IMR-90 (cell line): ENCODE results near the gene ABI3. TPM values are rescaled to one million over a fixed set of nuclear protein-coding genes. Genes with fewer than 3 reads are reported as not detected.

Experiments used
- ATAC-seq: fragments of 200-7000 bp; cut with Tn5 transposase; 2 replicates; pipeline ENCODE4 v1.9.1; 2020; ENCODE audit warnings: low read depth, mild to moderate bottlenecking, moderate library complexity
- BruUV-seq: library from RNA; stranded (reverse); fragments of 400-500 nt; replicated peaks from 2 replicates; lab custom pipeline; 2021; lab: Mats Ljungman, UMichigan
- CTCF ChIA-PET: fragments of 300-600 bp; formaldehyde crosslinking; extraction: SDS; loops from one replicate; lab custom pipeline; 2021; ENCODE audit warnings: antibody characterized with exemption; lab: Yijun Ruan, JAX
- POLR2A ChIA-PET: fragments of 300-600 bp; sonication (Branson Sonifier 250); formaldehyde crosslinking; loops from one replicate; lab custom pipeline; 2022; ENCODE audit warnings: antibody characterized with exemption; ENCODE audit not compliant: unreplicated experiment; lab: Charles Lee
- DNase-seq: peaks from one replicate; pipeline ENCODE4 v3.0.0; 2013
- H2AFZ ChIP-seq: replicated peaks from 2 replicates; pipeline ENCODE3; 2013; ENCODE audit warnings: low read length, mild to moderate bottlenecking; ENCODE audit not compliant: poor library complexity
- H2AK5ac ChIP-seq: 2 replicates; pipeline ENCODE4 v1.6.1; 2013; ENCODE audit warnings: low read depth, low read length, inconsistent platforms
- H2AK9ac ChIP-seq: replicated peaks from 2 replicates; pipeline ENCODE3; 2013; ENCODE audit warnings: mild to moderate bottlenecking, low read depth, low read length, moderate library complexity; ENCODE audit not compliant: poor library complexity
- H2BK120ac ChIP-seq: 2 replicates; pipeline ENCODE4 v1.6.1; 2013; ENCODE audit warnings: low read depth, low read length, inconsistent platforms
- H2BK15ac ChIP-seq: 3 replicates; pipeline ENCODE4 v1.6.1; 2013; ENCODE audit warnings: low read depth, low read length, inconsistent platforms
- H2BK20ac ChIP-seq: 2 replicates; pipeline ENCODE4 v1.6.1; 2013; ENCODE audit warnings: low read depth, mild to moderate bottlenecking, inconsistent platforms, low read length, moderate library complexity
- H2BK5ac ChIP-seq: 2 replicates; pipeline ENCODE4 v1.6.1; 2013; ENCODE audit warnings: mild to moderate bottlenecking, low read depth, low read length, inconsistent platforms; ENCODE audit not compliant: poor library complexity, severe bottlenecking
- H3K14ac ChIP-seq: replicated peaks from 2 replicates; pipeline ENCODE4 v1.6.1; 2013; ENCODE audit warnings: low read depth, low read length, inconsistent platforms
- H3K18ac ChIP-seq: 2 replicates; pipeline ENCODE4 v1.6.1; 2013; ENCODE audit warnings: low read depth, low read length, control low read depth
- H3K23ac ChIP-seq: 2 replicates; pipeline ENCODE4 v1.6.1; 2013; ENCODE audit warnings: low read depth, low read length, inconsistent platforms
- H3K27ac ChIP-seq: 2 replicates; pipeline ENCODE4 v1.5.1; 2013; ENCODE audit warnings: mild to moderate bottlenecking, control low read depth, low read length; ENCODE audit not compliant: insufficient read depth
- H3K27me3 ChIP-seq: 2 replicates; pipeline ENCODE4 v1.6.1; 2013; ENCODE audit warnings: low read length; ENCODE audit not compliant: control insufficient read depth, insufficient read depth
- H3K36me3 ChIP-seq: 2 replicates; pipeline ENCODE4 v1.6.1; 2013; ENCODE audit warnings: low read length, mixed read lengths; ENCODE audit not compliant: control insufficient read depth, insufficient read depth
- H3K4ac ChIP-seq: 2 replicates; pipeline ENCODE4 v1.6.1; 2013; ENCODE audit warnings: low read depth, low read length, inconsistent platforms
- H3K4me1 ChIP-seq: 2 replicates; pipeline ENCODE4 v1.6.1; 2013; ENCODE audit warnings: low read length, mixed read lengths; ENCODE audit not compliant: control insufficient read depth, insufficient read depth
- H3K4me2 ChIP-seq: 2 replicates; pipeline ENCODE4 v1.6.1; 2013; ENCODE audit warnings: low read depth, mild to moderate bottlenecking, control low read depth, low read length, moderate library complexity
- H3K4me3 ChIP-seq: 2 replicates; pipeline ENCODE4 v1.5.1; 2013; ENCODE audit warnings: low read depth, mild to moderate bottlenecking, control low read depth, low read length, moderate library complexity; ENCODE audit not compliant: insufficient read depth
- H3K56ac ChIP-seq: 2 replicates; pipeline ENCODE4 v1.6.1; 2013; ENCODE audit warnings: low read length, inconsistent platforms; ENCODE audit not compliant: insufficient read depth; ENCODE audit errors: extremely low read depth
- H3K79me1 ChIP-seq, 2 experiments: 2 replicates each; pipeline ENCODE4 v1.6.1; 2013; ENCODE audit warnings: low read length in 2 of 2, inconsistent platforms in 1 of 2, low read depth in 1 of 2
- H3K9ac ChIP-seq: 2 replicates; pipeline ENCODE4 v1.6.1; 2013; ENCODE audit warnings: low read depth, low read length, control low read depth
- H3K9me1 ChIP-seq: 2 replicates; pipeline ENCODE4 v1.6.1; 2013; ENCODE audit warnings: low read length, inconsistent platforms; ENCODE audit not compliant: insufficient read depth
- H3K9me3 ChIP-seq: 2 replicates; pipeline ENCODE4 v1.6.1; 2013; ENCODE audit warnings: low read length; ENCODE audit not compliant: control insufficient read depth, insufficient read depth
- H4K20me1 ChIP-seq: 2 replicates; pipeline ENCODE4 v1.6.1; 2013; ENCODE audit warnings: low read length, inconsistent platforms; ENCODE audit not compliant: insufficient read depth
- H4K5ac ChIP-seq: 2 replicates; pipeline ENCODE4 v1.6.1; 2013; ENCODE audit warnings: mild to moderate bottlenecking, low read depth, low read length, control low read depth
- H4K8ac ChIP-seq, 2 experiments: 2 replicates each; pipeline ENCODE4 v1.6.1; 2013; ENCODE audit warnings: low read depth in 2 of 2, low read length in 2 of 2, control low read depth in 1 of 2, inconsistent platforms in 1 of 2
- H4K91ac ChIP-seq: 2 replicates; pipeline ENCODE4 v1.6.1; 2013; ENCODE audit warnings: low read depth, low read length, inconsistent platforms; ENCODE audit not compliant: insufficient read depth
- BHLHE40 ChIP-seq: fragments of 150-350 bp; IDR thresholded peaks from 2 replicates; pipeline ENCODE4 v1.6.1; 2016; ENCODE audit warnings: mild to moderate bottlenecking, low read depth, low read length
- CHD1 ChIP-seq: IDR thresholded peaks from 2 replicates; pipeline ENCODE4 v1.6.1; 2012; ENCODE audit warnings: low read depth, low read length, improper control_type of control experiment
- CTCF ChIP-seq: conservative IDR thresholded peaks from 2 replicates; pipeline ENCODE4 v1.5.1; 2012; ENCODE audit warnings: mild to moderate bottlenecking, low read depth, low read length, improper control_type of control experiment
- ELK1 ChIP-seq: fragments of 150-350 bp; IDR thresholded peaks from 2 replicates; pipeline ENCODE4 v1.6.1; 2016; ENCODE audit warnings: low read depth, mild to moderate bottlenecking, low read length, moderate library complexity, borderline replicate concordance
- FOS ChIP-seq: fragments of 150-350 bp; IDR thresholded peaks from 2 replicates; pipeline ENCODE4 v1.6.1; 2016; ENCODE audit warnings: low read depth, low read length
- MAFK ChIP-seq: IDR thresholded peaks from 2 replicates; pipeline ENCODE4 v1.6.1; 2012; ENCODE audit warnings: low read depth, low read length, improper control_type of control experiment
- NFE2L2 ChIP-seq: fragments of 150-350 bp; IDR thresholded peaks from 2 replicates; pipeline ENCODE4 v1.6.1; 2016; ENCODE audit warnings: low read depth, mild to moderate bottlenecking, low read length
- SMC3 ChIP-seq: fragments of 150-350 bp; IDR thresholded peaks from 2 replicates; pipeline ENCODE4 v1.6.1; 2016; ENCODE audit warnings: low read depth, mild to moderate bottlenecking, antibody characterized with exemption, low read length, moderate library complexity
- USF2 ChIP-seq: fragments of 150-350 bp; IDR thresholded peaks from 2 replicates; pipeline ENCODE4 v1.6.1; 2017; ENCODE audit warnings: mild to moderate bottlenecking, antibody characterized with exemption, low read length, low read depth
- WGBS, 2 experiments: methylation state at CpG; one replicate each; pipeline versions ENCODE4 v1.1.5 to v1.1.7; 2013; ENCODE audit warnings: missing lambda C conversion rate in 2 of 2; ENCODE audit not compliant: insufficient read length in 1 of 2; ENCODE audit errors: extremely low coverage in 2 of 2; 5-methylcytosine and 5-hydroxymethylcytosine counted together
- dilution Hi-C: fragments of 300-500 bp; cut with HindIII; formaldehyde crosslinking; loops from one replicate; pipeline ENCODE4 v1.14.3; 2018; ENCODE audit warnings: low sequenced_read_pairs; ENCODE audit not compliant: unreplicated experiment
- in situ Hi-C: fragments of 300-500 bp; cut with MboI; formaldehyde crosslinking; loops from 3 replicates; pipeline ENCODE4 v1.14.3; 2019; ENCODE audit warnings: low sequenced_read_pairs, inconsistent platforms, mixed read lengths
- intact Hi-C: fragments of 100-400 bp; cut with micrococcal nuclease; formaldehyde crosslinking; loops from 2 replicates; pipeline ENCODE4 v1.10.0; 2022
- polyA plus RNA-seq, 3 experiments: library from polyadenylated mRNA; depleted of rRNA; stranded (reverse); fragments of >200 nt; gene quantifications; 2 replicates each; pipeline ENCODE4 v1.2.3, GENCODE V29; 2012; ENCODE audit warnings: low replicate concordance in 1 of 3
- total RNA-seq: library from RNA; depleted of rRNA; stranded (reverse); fragments of >200 nt; gene quantifications from 2 replicates; pipeline ENCODE4 v1.2.3, GENCODE V29; 2012

Gene ABI3
- total and polyA plus RNA-seq, 2 of the 4 experiments (the other 2 are of a cell fraction): 1.1 to 1.2 TPM

- Histone ChIP-seq H3K27me3 (peaks cover 45% of the 10 kb centered on the region), H3K9me3 (no peaks in the 10 kb centered on the region), H3K23ac (no peak overlapping the region), H3K9me1 (no peaks in the 10 kb centered on the region), H3K4me3 (no peak overlapping the region), H3K18ac (no peak overlapping the region), H4K91ac (no peak overlapping the region), H3K4ac (no peak overlapping the region), H4K8ac (no peak overlapping the region), H3K56ac (no peak overlapping the region), H3K27ac (no peak overlapping the region), H2BK120ac (no peak overlapping the region), H3K4me2 (peak overlapping the region; percentile 10; the same call in 1 of the 2 replicates), H2AK9ac (peak overlapping the region; percentile 37), H4K20me1 (no peaks in the 10 kb centered on the region), H2AFZ (peak overlapping the region; percentile 70), H3K14ac (no peak overlapping the region), H3K4me1 (no peaks in the 10 kb centered on the region; the same call in 1 of the 2 replicates), H2AK5ac (no peak overlapping the region), H3K9ac (no peak overlapping the region), H3K36me3 (no peaks in the 10 kb centered on the region), H2BK20ac (no peak overlapping the region), H2BK15ac (no peak overlapping the region), H4K5ac (no peak overlapping the region), H3K79me1 (no peaks in the 10 kb centered on the region), H2BK5ac (no peak overlapping the region)
- TF ChIP-seq FOS: no peak
- no peak for TF ChIP-seq BHLHE40
- TF ChIP-seq MAFK: no peak
- no peak for TF ChIP-seq ELK1
- TF ChIP-seq NFE2L2: no peak
- no peak for TF ChIP-seq CTCF
- TF ChIP-seq SMC3: no peak
- TF ChIP-seq USF2: no peak
- no peak for TF ChIP-seq CHD1
- no TSS peak for BruUV-seq
- dilution Hi-C loops (no loop called here), intact Hi-C loops (no loop called here), in situ Hi-C loops (no loop called here)
- CTCF ChIA-PET: no interaction called here
- WGBS, 2 experiments: 4% methylated on average over 66 of the region's 95 CpGs; no CpG with 5 or more reads in 1 of the 2 experiments
- DNase-seq (no peak), ATAC-seq (no peak)
- POLR2A ChIA-PET: no interaction called here
Measured at GRCh38 chr17:49224198-49224996, 13.9 kb downstream of the ABI3 start.
